ENCODE data around the gene KIR3DL2. TPM values are rescaled to one million over a fixed set of nuclear protein-coding genes. Genes with fewer than 3 reads are reported as not detected.

The KIR3DL2 gene
- total RNA-seq, 1 donor from 2014 or later, result not detected

Other genes starting within 250 kb of the KIR3DL2 start
- not detected in 2 replicates for gene LILRB1, start 220.0 kb upstream of the KIR3DL2 start, total RNA-seq
- not detected in 2 replicates for gene LILRB4, start 187.5 kb upstream of the KIR3DL2 start, total RNA-seq
- not detected in 2 replicates for gene KIR3DL3, start 126.0 kb upstream of the KIR3DL2 start, total RNA-seq
- not detected in 2 replicates for gene KIR2DL3, start 111.9 kb upstream of the KIR3DL2 start, total RNA-seq
- not detected in 2 replicates for gene KIR2DL1, start 80.7 kb upstream of the KIR3DL2 start, total RNA-seq
- gene KIR2DL4, start 46.8 kb upstream of the KIR3DL2 start, total RNA-seq, result not detected in 2 replicates
- not detected in 2 replicates for gene KIR3DL1, start 34.0 kb upstream of the KIR3DL2 start, total RNA-seq
- gene KIR2DS4, start 17.8 kb upstream of the KIR3DL2 start, total RNA-seq, result not detected in 2 replicates
- gene FCAR, start 23.8 kb downstream of the KIR3DL2 start, total RNA-seq, result not detected in 2 replicates
- gene NCR1, start 55.7 kb downstream of the KIR3DL2 start, total RNA-seq, result not detected in 2 replicates
- gene NLRP7, start 97.1 kb downstream of the KIR3DL2 start, total RNA-seq, result not detected in 2 replicates
- 0.22 and 2.6 TPM in 2 replicates for gene NLRP2, start 115.9 kb downstream of the KIR3DL2 start, total RNA-seq
- not detected in 2 replicates for gene GP6, start 187.8 kb downstream of the KIR3DL2 start, total RNA-seq
- 10.2 and 19.0 TPM in 2 replicates for gene RDH13, start 212.7 kb downstream of the KIR3DL2 start, total RNA-seq
- gene EPS8L1, start 225.4 kb downstream of the KIR3DL2 start, total RNA-seq, result 9.9 and 12.0 TPM in 2 replicates

All from lung microvascular endothelial cell (primary cell).